Neural cell (in vitro differentiated cells): ENCODE results near the gene COQ8B.

Experiments used
- CTCF ChIP-seq: fragments of 450-650 bp; IDR thresholded peaks from 2 replicates; pipeline ENCODE4 v1.5.1; 2014; ENCODE audit warnings: antibody characterized with exemption, mild to moderate bottlenecking, moderate library complexity; ENCODE audit not compliant: poor library complexity, severe bottlenecking
- EP300 ChIP-seq: fragments of 450-650 bp; conservative IDR thresholded peaks from 2 replicates; pipeline ENCODE4 v1.6.1; 2014; ENCODE audit warnings: antibody characterized with exemption, mild to moderate bottlenecking, moderate library complexity; ENCODE audit not compliant: poor library complexity, severe bottlenecking
- EZH2 ChIP-seq: fragments of 200-600, 300-800 bp; shearing (Covaris generic), sonication (generic); IDR thresholded peaks from 2 replicates; pipeline ENCODE4 v1.6.1; 2014; ENCODE audit warnings: antibody characterized with exemption, low read length, borderline replicate concordance, mild to moderate bottlenecking; ENCODE audit not compliant: insufficient read depth, poor library complexity, severe bottlenecking
- MXI1 ChIP-seq: fragments of 450-650 bp; conservative IDR thresholded peaks from 2 replicates; pipeline ENCODE4 v1.6.1; 2014; ENCODE audit warnings: antibody characterized with exemption, mild to moderate bottlenecking; ENCODE audit not compliant: poor library complexity, severe bottlenecking
- POLR2AphosphoS5 ChIP-seq: IDR thresholded peaks from 2 replicates; pipeline ENCODE4 v1.6.1; 2012
- SMC3 ChIP-seq: fragments of 450-650 bp; conservative IDR thresholded peaks from 2 replicates; pipeline ENCODE4 v1.6.1; 2014; ENCODE audit warnings: antibody characterized with exemption, mild to moderate bottlenecking, moderate library complexity; ENCODE audit not compliant: poor library complexity
- TF ChIP-seq, protein P1 (sequence below): IDR thresholded peaks from 2 replicates; pipeline ENCODE4 v1.6.1; 2012; ENCODE audit warnings: borderline replicate concordance

GRCh38 chr19:40702337-40703012 is 14.2 kb downstream of the COQ8B start:
- no peak for TF ChIP-seq CTCF
- TF ChIP-seq, protein P1, sequence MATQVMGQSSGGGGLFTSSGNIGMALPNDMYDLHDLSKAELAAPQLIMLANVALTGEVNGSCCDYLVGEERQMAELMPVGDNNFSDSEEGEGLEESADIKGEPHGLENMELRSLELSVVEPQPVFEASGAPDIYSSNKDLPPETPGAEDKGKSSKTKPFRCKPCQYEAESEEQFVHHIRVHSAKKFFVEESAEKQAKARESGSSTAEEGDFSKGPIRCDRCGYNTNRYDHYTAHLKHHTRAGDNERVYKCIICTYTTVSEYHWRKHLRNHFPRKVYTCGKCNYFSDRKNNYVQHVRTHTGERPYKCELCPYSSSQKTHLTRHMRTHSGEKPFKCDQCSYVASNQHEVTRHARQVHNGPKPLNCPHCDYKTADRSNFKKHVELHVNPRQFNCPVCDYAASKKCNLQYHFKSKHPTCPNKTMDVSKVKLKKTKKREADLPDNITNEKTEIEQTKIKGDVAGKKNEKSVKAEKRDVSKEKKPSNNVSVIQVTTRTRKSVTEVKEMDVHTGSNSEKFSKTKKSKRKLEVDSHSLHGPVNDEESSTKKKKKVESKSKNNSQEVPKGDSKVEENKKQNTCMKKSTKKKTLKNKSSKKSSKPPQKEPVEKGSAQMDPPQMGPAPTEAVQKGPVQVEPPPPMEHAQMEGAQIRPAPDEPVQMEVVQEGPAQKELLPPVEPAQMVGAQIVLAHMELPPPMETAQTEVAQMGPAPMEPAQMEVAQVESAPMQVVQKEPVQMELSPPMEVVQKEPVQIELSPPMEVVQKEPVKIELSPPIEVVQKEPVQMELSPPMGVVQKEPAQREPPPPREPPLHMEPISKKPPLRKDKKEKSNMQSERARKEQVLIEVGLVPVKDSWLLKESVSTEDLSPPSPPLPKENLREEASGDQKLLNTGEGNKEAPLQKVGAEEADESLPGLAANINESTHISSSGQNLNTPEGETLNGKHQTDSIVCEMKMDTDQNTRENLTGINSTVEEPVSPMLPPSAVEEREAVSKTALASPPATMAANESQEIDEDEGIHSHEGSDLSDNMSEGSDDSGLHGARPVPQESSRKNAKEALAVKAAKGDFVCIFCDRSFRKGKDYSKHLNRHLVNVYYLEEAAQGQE = no peak
- no peak for TF ChIP-seq POLR2AphosphoS5
- TF ChIP-seq EP300 = no peak
- no peak for TF ChIP-seq SMC3
- TF ChIP-seq MXI1 = no peak
- TF ChIP-seq EZH2 = no peak
